Vagina (tissue), 2 donors: ENCODE results near the gene ANAPC15.

Experiments
- POLR2A ChIP-seq, 2 donors: fragments of 450-650 bp; IDR thresholded peaks; one replicate each; pipeline ENCODE4 v1.6.1; 2017; ENCODE audit warnings: antibody characterized with exemption in 2 of 2, mild to moderate bottlenecking in 2 of 2, moderate library complexity in 2 of 2
- POLR2AphosphoS5 ChIP-seq, 2 donors: sonication (generic); formaldehyde crosslinking; IDR thresholded peaks; one replicate each; pipeline ENCODE4 v1.9.0; 2017; ENCODE audit warnings: antibody characterized with exemption in 2 of 2, mild to moderate bottlenecking in 2 of 2, low read depth in 1 of 2; ENCODE audit not compliant: insufficient read depth in 1 of 2
- TF ChIP-seq, protein P1 (sequence below), 3 experiments: fragments of 450-650 bp in 2 of 3; fragments of 200-600 bp in 1 of 3; sonication (generic) in 1 of 3; IDR thresholded peaks; one replicate each; pipeline ENCODE4 v1.5.1; 2017 to 2019; ENCODE audit warnings: antibody characterized with exemption in 3 of 3, mild to moderate bottlenecking in 2 of 3, moderate library complexity in 2 of 3

DNA sequence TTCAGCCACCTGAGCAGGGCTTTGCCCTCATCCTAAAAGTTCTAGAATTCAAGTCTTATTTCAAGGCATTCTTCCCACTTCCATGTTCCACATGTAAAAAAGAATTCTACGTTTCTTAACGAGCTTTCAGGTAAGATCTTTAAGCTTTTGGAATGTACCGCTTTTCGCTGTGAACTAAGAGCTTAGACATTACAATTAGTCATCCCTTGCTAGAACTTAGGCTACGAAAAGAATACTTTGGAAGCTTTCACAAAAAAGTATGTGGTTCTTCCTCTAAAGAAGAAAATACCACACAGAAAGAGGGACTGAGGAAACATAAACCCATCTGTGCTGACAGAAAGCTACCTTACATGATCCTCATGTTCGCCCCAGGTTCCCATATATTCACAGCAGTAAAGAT is 34.0 kb downstream of the ANAPC15 start:
- TF ChIP-seq, protein P1, sequence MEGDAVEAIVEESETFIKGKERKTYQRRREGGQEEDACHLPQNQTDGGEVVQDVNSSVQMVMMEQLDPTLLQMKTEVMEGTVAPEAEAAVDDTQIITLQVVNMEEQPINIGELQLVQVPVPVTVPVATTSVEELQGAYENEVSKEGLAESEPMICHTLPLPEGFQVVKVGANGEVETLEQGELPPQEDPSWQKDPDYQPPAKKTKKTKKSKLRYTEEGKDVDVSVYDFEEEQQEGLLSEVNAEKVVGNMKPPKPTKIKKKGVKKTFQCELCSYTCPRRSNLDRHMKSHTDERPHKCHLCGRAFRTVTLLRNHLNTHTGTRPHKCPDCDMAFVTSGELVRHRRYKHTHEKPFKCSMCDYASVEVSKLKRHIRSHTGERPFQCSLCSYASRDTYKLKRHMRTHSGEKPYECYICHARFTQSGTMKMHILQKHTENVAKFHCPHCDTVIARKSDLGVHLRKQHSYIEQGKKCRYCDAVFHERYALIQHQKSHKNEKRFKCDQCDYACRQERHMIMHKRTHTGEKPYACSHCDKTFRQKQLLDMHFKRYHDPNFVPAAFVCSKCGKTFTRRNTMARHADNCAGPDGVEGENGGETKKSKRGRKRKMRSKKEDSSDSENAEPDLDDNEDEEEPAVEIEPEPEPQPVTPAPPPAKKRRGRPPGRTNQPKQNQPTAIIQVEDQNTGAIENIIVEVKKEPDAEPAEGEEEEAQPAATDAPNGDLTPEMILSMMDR (IDR thresholded peaks at IDR 0.05) = no peak
- TF ChIP-seq POLR2A (IDR thresholded peaks at IDR 0.05) = no peak
- no peak for TF ChIP-seq POLR2AphosphoS5 (IDR thresholded peaks at IDR 0.05; ENCODE audit: insufficient read depth in 1 of 2, low read depth in 1 of 2)
